ENCODE measurements around the gene ALOX15. TPM values are rescaled to one million over a fixed set of nuclear protein-coding genes. Genes with fewer than 3 reads are reported as not detected.
"Not testable (repeated sequence)": the region's sequence is repeated elsewhere in the genome, so short reads cannot be mapped to it uniquely, and the experiment has no call there.

The ALOX15 gene
- total RNA-seq, 4 donors from 2014 or later: 24.4 to 379 (median 119) TPM; not detected in 1

DNA sequence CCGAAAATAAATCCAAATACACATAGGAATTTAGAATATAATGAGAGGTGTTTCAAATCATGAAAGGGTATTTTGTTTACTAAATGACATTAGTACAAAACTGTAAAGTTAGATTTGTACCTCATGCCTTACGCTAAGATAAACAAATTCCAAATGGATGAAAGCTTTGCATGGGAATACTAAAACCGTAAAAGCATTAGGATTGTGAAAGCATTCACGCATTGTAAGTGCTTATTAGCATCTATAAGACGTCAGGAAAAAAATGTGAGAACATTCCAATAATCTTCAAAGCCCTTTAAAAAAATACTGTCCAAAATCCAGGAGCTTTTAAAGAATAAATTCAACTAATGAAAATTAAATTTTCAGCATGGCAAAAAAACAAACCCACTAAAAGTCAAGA is 24.8 kb upstream of the ALOX15 start:
- TF ChIP-seq, protein P1, sequence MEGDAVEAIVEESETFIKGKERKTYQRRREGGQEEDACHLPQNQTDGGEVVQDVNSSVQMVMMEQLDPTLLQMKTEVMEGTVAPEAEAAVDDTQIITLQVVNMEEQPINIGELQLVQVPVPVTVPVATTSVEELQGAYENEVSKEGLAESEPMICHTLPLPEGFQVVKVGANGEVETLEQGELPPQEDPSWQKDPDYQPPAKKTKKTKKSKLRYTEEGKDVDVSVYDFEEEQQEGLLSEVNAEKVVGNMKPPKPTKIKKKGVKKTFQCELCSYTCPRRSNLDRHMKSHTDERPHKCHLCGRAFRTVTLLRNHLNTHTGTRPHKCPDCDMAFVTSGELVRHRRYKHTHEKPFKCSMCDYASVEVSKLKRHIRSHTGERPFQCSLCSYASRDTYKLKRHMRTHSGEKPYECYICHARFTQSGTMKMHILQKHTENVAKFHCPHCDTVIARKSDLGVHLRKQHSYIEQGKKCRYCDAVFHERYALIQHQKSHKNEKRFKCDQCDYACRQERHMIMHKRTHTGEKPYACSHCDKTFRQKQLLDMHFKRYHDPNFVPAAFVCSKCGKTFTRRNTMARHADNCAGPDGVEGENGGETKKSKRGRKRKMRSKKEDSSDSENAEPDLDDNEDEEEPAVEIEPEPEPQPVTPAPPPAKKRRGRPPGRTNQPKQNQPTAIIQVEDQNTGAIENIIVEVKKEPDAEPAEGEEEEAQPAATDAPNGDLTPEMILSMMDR (IDR thresholded peaks at IDR 0.05): no peak
- DNase-seq (ENCODE audit: low spot score) (no peak), ATAC-seq (ENCODE audit: low FRiP score) (no peak)

DNA sequence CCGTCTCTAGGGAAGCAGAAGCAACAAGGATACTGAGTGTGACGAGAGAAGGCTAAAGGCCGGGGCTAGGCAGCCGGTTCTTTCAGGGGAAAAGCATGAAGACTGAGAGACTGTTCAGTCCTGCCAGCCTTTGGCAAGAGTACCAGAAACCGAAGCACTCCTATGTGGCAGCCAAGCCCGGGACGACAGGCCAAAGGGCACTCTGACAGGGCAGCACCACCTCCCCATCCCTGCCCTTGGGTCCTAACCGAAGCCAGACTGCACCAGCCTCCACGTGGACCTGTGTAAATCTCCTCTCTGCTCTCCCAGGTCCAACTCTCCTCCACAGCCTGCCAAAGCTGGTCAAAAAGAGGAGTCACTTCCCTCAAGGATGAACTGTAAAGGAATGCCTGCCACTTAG is 23.5 kb upstream of the ALOX15 start:
- TF ChIP-seq, protein P1 (IDR thresholded peaks at IDR 0.05): no peak
- no peak for DNase-seq (ENCODE audit: low spot score)
- no peak for ATAC-seq (ENCODE audit: low FRiP score)

DNA sequence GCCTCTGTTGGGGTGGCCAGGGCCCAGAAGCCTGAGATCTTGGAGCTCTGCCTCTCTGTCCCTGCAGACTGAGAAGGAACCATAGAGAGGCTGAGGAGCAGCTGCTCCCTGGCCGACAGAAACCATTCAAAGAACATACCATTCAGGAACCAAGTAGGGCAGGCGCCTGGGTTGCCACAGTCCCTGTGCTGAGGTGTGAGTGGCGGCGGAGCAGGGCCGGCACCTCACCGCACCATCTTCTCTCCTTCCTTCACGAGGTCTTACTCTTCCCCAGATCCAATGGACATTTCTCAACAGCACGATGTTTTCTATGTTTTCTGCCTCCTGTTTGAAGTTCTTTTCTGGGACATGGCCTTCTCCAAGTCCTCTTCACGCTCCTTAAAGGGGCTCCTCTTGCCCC is 22.8 kb upstream of the ALOX15 start:
- DNase-seq (ENCODE audit: low spot score) (no peak), ATAC-seq (ENCODE audit: low FRiP score) (no peak)
- TF ChIP-seq, protein P1 (IDR thresholded peaks at IDR 0.05): no peak

DNA sequence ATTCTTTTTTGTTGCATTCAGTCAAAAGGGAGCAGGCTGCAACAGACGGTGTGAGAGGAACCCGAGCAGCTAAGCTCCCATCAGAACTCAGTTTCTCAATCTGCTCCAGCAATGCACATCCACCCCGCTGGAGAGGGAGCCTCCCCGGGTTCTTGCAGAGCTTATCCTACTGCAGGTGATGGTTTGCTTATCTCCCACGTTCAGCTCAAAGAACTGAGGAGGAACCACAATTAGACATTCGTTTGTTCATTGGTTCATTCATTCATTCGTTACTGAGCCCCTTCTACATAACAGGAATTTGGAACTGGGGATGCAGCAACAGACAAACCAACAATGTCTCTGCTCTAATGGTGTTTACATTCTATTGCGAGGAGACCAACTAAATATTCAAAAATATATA is 22.2 kb upstream of the ALOX15 start:
- TF ChIP-seq, protein P1 (IDR thresholded peaks at IDR 0.05): no peak
- DNase-seq (ENCODE audit: low spot score): no peak
- ATAC-seq (ENCODE audit: low FRiP score): no peak

DNA sequence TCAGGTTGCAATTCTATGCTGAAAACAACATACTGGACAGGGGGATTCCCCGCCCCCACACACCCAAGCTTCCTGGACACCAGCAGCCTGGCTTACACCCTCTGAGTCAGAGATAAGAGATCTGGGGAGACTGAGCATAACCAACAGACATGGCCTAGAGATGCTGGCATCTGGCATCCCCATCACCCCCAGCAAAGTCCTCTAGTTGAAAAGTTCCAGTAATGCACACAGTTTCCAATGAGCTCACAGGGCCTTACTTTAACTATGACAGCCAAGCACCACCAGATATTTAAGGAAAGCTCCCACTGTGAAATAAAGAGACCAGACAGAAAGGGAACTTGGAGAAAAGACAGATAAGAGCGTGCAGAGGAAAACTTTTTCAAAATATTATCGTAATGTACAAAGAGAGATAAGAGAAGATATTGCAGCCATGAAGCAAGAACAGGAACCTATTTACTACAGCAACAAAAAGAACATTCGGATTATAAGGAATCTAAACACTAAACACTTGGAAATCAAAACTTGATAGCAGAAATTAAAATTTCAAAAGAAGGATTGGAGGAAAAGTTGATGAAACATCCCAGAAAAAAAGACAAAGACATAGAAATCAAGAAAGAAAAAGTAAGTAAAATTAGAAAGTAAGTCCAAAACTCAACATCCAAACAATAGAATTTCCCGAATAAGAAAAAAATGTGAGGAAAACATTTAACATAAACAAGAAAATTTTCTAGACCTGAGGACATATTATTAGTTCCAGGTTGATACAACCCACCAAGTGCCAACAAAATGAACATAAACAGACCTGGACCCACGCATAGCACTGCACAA is 17.2 kb upstream of the ALOX15 start:
- ATAC-seq (ENCODE audit: low FRiP score): peak; percentile 91
- TF ChIP-seq, protein P1 (IDR thresholded peaks at IDR 0.05): no peak
- DNase-seq (ENCODE audit: low spot score): no peak

DNA sequence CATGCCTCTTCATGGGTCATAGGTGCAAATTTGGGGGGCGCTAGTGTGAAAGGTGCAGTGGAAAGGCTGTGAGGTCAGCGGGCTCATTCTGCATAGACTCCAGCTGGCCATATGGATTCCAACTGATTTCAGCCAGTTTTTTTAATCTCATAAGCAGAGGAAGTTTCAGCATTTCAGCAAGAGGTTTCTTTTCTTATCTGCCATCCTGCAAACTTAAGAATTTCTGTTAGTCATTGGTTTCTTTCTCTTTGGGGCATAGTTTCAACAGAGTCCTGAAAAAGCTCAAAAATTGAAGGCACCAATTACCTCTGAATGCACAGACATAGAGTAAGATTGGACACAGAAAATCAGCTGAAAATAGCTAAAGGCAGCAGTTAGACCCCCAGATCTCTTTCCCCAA is 16.2 kb upstream of the ALOX15 start:
- TF ChIP-seq, protein P1 (IDR thresholded peaks at IDR 0.05): no peak
- ATAC-seq (ENCODE audit: low FRiP score) (peak; percentile 65), DNase-seq (ENCODE audit: low spot score) (no peak)

DNA sequence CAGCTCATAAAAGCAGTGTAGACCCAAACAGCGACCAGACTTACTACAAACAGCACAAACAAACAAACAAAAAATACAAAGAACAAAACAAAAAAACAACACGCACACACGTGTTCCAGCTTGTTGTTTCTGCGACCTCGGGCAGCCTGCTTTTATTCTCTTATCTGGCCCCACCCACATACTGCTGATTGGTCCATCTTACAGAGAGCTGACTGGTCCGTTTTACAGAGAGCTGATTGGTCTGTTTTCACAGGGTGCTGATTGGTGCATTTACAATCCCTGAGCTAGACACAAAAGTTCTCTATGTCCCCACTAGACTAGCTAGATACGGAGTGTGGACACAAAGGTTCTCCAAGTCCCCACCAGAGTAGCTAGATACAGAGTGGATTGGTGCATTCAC is 14.5 kb upstream of the ALOX15 start:
- not testable (repeated sequence) for ATAC-seq (ENCODE audit: low FRiP score); DNase-seq (ENCODE audit: low spot score)
